H1 (cell line): ENCODE measurements around the gene FAM90A1. TPM values are rescaled to one million over a fixed set of nuclear protein-coding genes. Genes with fewer than 3 reads are reported as not detected.
"Not testable (repeated sequence)": the region's sequence is repeated elsewhere in the genome, so short reads cannot be mapped to it uniquely, and the experiment has no call there.

Experiments
- CTCF ChIA-PET: fragments of 300-600 bp; sonication (Branson Sonifier 250); formaldehyde crosslinking; loops from one replicate; lab custom pipeline; 2021; ENCODE audit not compliant: partially characterized antibody; lab: Charles Lee
- POLR2A ChIA-PET: fragments of 300-600 bp; sonication (Branson Sonifier 250); formaldehyde crosslinking; loops from one replicate; lab custom pipeline; 2021; ENCODE audit warnings: inconsistent platforms; ENCODE audit not compliant: partially characterized antibody; lab: Charles Lee
- DNase-seq, 2 experiments: peaks; one replicate each; pipeline versions ENCODE4 v3.0.0 to v3.0.0-alpha.2; 2010 to 2022; ENCODE audit warnings: low spot score in 2 of 2, low read depth in 1 of 2, mixed read lengths in 1 of 2
- FAIRE-seq: peaks from 2 replicates; lab custom pipeline; 2011; peaks lifted over from hg19 to GRCh38; lab: Jason Lieb, UNC
- H2AFZ ChIP-seq: 2 replicates; pipeline ENCODE4 v1.8.1; 2012; ENCODE audit warnings: low read length, inconsistent platforms
- H2AK5ac ChIP-seq: 2 replicates; pipeline ENCODE4 v1.6.1; 2013; ENCODE audit warnings: low read depth, low read length
- H2BK120ac ChIP-seq: replicated peaks from 2 replicates; pipeline ENCODE3; 2013; ENCODE audit warnings: low read depth, low read length, inconsistent platforms
- H2BK12ac ChIP-seq: 2 replicates; pipeline ENCODE4 v1.6.1; 2013; ENCODE audit warnings: low read depth, low read length
- H2BK15ac ChIP-seq: 2 replicates; pipeline ENCODE4 v1.6.1; 2013; ENCODE audit warnings: low read length
- H2BK20ac ChIP-seq: 2 replicates; pipeline ENCODE4 v1.6.1; 2013; ENCODE audit warnings: low read length
- H2BK5ac ChIP-seq: 2 replicates; pipeline ENCODE4 v1.6.1; 2013; ENCODE audit warnings: low read depth, low read length
- H3K14ac ChIP-seq: 2 replicates; pipeline ENCODE4 v1.6.1; 2013; ENCODE audit warnings: inconsistent platforms; ENCODE audit not compliant: insufficient read length
- H3K18ac ChIP-seq: 2 replicates; pipeline ENCODE4 v1.6.1; 2013; ENCODE audit warnings: low read length; ENCODE audit errors: extremely low read depth
- H3K23ac ChIP-seq: 2 replicates; pipeline ENCODE4 v1.6.1; 2013; ENCODE audit warnings: inconsistent platforms; ENCODE audit not compliant: insufficient read length
- H3K23me2 ChIP-seq: 2 replicates; pipeline ENCODE4 v1.6.1; 2013; ENCODE audit warnings: low read depth, low read length
- H3K27ac ChIP-seq: 2 replicates; pipeline ENCODE4 v1.6.1; 2011; ENCODE audit warnings: low read depth, low read length, inconsistent platforms
- H3K27me3 ChIP-seq, 4 experiments: replicated peaks in 1 of 4; 1 replicate in 1 of 4; 2 replicates in 3 of 4; pipeline versions ENCODE4 v1.6.1 to v1.8.1; 2011 to 2013; ENCODE audit warnings: low read length in 3 of 4, mild to moderate bottlenecking in 3 of 4, inconsistent platforms in 2 of 4, mixed read lengths in 2 of 4, moderate library complexity in 1 of 4; ENCODE audit not compliant: control insufficient read depth in 3 of 4, insufficient read depth in 3 of 4; ENCODE audit errors: extremely low read depth in 1 of 4
- H3K36me3 ChIP-seq, 4 experiments: 2 replicates each; pipeline versions ENCODE4 v1.6.1 to v1.8.1; 2011 to 2013; ENCODE audit warnings: mild to moderate bottlenecking in 4 of 4, low read length in 3 of 4, moderate library complexity in 2 of 4, control low read depth in 1 of 4, inconsistent platforms in 1 of 4; ENCODE audit not compliant: insufficient read depth in 4 of 4, control insufficient read depth in 2 of 4
- H3K4ac ChIP-seq: replicated peaks from 2 replicates; pipeline ENCODE3; 2013; ENCODE audit warnings: low read length, low read depth, mixed read lengths, inconsistent platforms; ENCODE audit not compliant: insufficient read length
- H3K4me1 ChIP-seq, 4 experiments: replicated peaks in 1 of 4; 1 replicate in 1 of 4; 2 replicates in 3 of 4; pipeline versions ENCODE4 v1.6.1 to v1.8.1; 2011 to 2013; ENCODE audit warnings: low read length in 3 of 4, inconsistent platforms in 2 of 4, mixed read lengths in 1 of 4; ENCODE audit not compliant: insufficient read depth in 4 of 4, control insufficient read depth in 3 of 4
- H3K4me2 ChIP-seq, 2 experiments: 2 replicates each; pipeline versions ENCODE4 v1.6.1 to v1.8.1; 2011 to 2013; ENCODE audit warnings: low read depth in 2 of 2, low read length in 2 of 2, control low read depth in 1 of 2, inconsistent platforms in 1 of 2, mild to moderate bottlenecking in 1 of 2; ENCODE audit not compliant: insufficient read depth in 1 of 2
- H3K4me3 ChIP-seq, 4 experiments: fragments of 200-600, 300-600 bp in 1 of 4; sonication (generic), shearing (Covaris generic), sonication (Bioruptor Twin) in 1 of 4; 2 replicates each; pipeline versions ENCODE4 v1.5.1 to v1.8.1; 2011 to 2016; ENCODE audit warnings: low read length in 4 of 4, low read depth in 3 of 4, control low read depth in 2 of 4, inconsistent platforms in 2 of 4, mild to moderate bottlenecking in 2 of 4, mixed read lengths in 1 of 4, moderate library complexity in 1 of 4; ENCODE audit not compliant: insufficient read depth in 2 of 4; ENCODE audit errors: extremely low read depth in 1 of 4
- H3K56ac ChIP-seq: replicated peaks from 2 replicates; pipeline ENCODE3; 2013; ENCODE audit warnings: low read depth, mild to moderate bottlenecking, mixed read lengths, low read length, inconsistent platforms; ENCODE audit not compliant: insufficient read length
- H3K79me1 ChIP-seq: 2 replicates; pipeline ENCODE4 v1.6.1; 2013; ENCODE audit warnings: low read depth, low read length, control low read depth
- H3K79me2 ChIP-seq, 2 experiments: 2 replicates each; pipeline versions ENCODE4 v1.6.1 to v1.8.1; 2012 to 2013; ENCODE audit warnings: low read length in 2 of 2, mild to moderate bottlenecking in 2 of 2, inconsistent platforms in 1 of 2; ENCODE audit not compliant: insufficient read depth in 2 of 2, control insufficient read depth in 1 of 2
- H3K9ac ChIP-seq, 4 experiments: replicated peaks in 1 of 4; 1 replicate in 1 of 4; 2 replicates in 3 of 4; pipeline versions ENCODE4 v1.6.1 to v1.8.1; 2011 to 2013; ENCODE audit warnings: low read depth in 3 of 4, low read length in 3 of 4, control low read depth in 2 of 4, mild to moderate bottlenecking in 2 of 4, moderate library complexity in 2 of 4, inconsistent platforms in 1 of 4; ENCODE audit errors: extremely low read depth in 1 of 4
- H3K9me3 ChIP-seq, 2 experiments: 2 replicates each; pipeline versions ENCODE4 v1.6.1 to v1.8.1; 2012 to 2013; ENCODE audit warnings: mild to moderate bottlenecking in 2 of 2, moderate library complexity in 2 of 2, control low read depth in 1 of 2, inconsistent platforms in 1 of 2, low read depth in 1 of 2, low read length in 1 of 2, mixed read lengths in 1 of 2; ENCODE audit not compliant: insufficient read depth in 2 of 2
- H4K20me1 ChIP-seq, 2 experiments: replicated peaks in 1 of 2; 2 replicates each; pipeline versions ENCODE3 to v1.8.1; 2011 to 2013; ENCODE audit warnings: inconsistent platforms in 2 of 2, low read length in 2 of 2, mild to moderate bottlenecking in 1 of 2; ENCODE audit not compliant: insufficient read depth in 2 of 2, control insufficient read depth in 1 of 2
- H4K5ac ChIP-seq: 2 replicates; pipeline ENCODE4 v1.6.1; 2013; ENCODE audit warnings: low read length, low read depth, mixed read lengths, inconsistent platforms; ENCODE audit not compliant: insufficient read length
- H4K8ac ChIP-seq: 2 replicates; pipeline ENCODE4 v1.8.0; 2013; ENCODE audit warnings: mild to moderate bottlenecking, moderate library complexity, low read length, inconsistent platforms; ENCODE audit not compliant: insufficient read depth; ENCODE audit errors: extremely low read depth
- H4K91ac ChIP-seq: replicated peaks from 2 replicates; pipeline ENCODE3; 2013; ENCODE audit warnings: low read length, mixed read lengths, inconsistent platforms; ENCODE audit not compliant: insufficient read length
- WGBS, 2 experiments: shearing (Covaris generic) in 1 of 2; methylation state at CpG; one replicate each; pipeline versions ENCODE4 v1.1.6 to v1.1.7; 2013 to 2015; ENCODE audit warnings: low lambda C conversion rate in 2 of 2, mixed read lengths in 2 of 2, inconsistent platforms in 1 of 2, low coverage in 1 of 2, missing lambda C conversion rate in 1 of 2; ENCODE audit not compliant: insufficient replicate concordance in 2 of 2, insufficient coverage in 1 of 2, insufficient read length in 1 of 2; ENCODE audit errors: extremely low coverage in 1 of 2, missing lambda C conversion rate in 1 of 2; 5-methylcytosine and 5-hydroxymethylcytosine counted together
- polyA plus RNA-seq, 7 experiments: library from polyadenylated mRNA; depleted of rRNA in 3 of 7; stranded (reverse) in 5 of 7; unstranded in 2 of 7; fragments of >200 nt in 5 of 7; fragments of 200-250 nt in 2 of 7; gene quantifications; 1 replicate in 5 of 7; 2 replicates in 1 of 7; 4 replicates in 1 of 7; pipeline versions ENCODE4 v1.2.1 to v1.2.3, GENCODE V29; 2011 to 2013; ENCODE audit warnings: missing spikeins in 2 of 7, mixed read lengths in 2 of 7
- total RNA-seq: library from RNA; stranded (reverse); fragmentation: NEBNext Ultra II Directional; extraction: Animal tissue kit (Norgen Biotek cat#: 25700); gene quantifications from 2 replicates; pipeline ENCODE4 v1.2.1, GENCODE V29; 2021

Gene FAM90A1
- total and polyA plus RNA-seq, 2 of the 8 experiments (the other 6 are each of a cell fraction or from before 2014, with no cell fraction given) = 0.21 TPM; not detected in 1

DNA sequence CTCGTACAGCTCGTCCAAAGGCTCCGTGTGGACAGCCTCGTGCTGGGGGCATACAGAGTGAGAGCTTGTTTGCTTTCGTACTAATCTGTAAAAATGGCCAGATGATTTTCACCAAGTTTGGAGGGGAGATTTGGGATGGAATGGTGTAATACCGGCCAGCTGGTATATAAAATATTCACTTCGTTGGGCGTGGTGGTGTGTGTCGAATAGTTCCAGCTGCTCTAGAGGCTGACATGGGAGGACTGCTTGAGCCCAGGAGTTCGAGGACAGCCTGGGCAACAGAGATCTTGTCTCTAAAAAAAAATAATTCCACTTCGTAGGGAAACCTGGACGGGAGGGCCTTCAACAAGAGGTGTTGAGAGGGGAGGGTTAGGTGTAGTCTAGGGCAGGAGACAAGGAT lies 9.6 kb upstream of the FAM90A1 start:
- H3K79me2 ChIP-seq, H3K9me3 ChIP-seq, H3K4ac ChIP-seq, H3K4me2 ChIP-seq, FAIRE-seq, H2BK20ac ChIP-seq, H3K27me3 ChIP-seq, H2BK120ac ChIP-seq, H3K4me3 ChIP-seq, H3K27ac ChIP-seq, H3K56ac ChIP-seq, H2BK12ac ChIP-seq, H3K79me1 ChIP-seq, H4K5ac ChIP-seq, H3K23me2 ChIP-seq, POLR2A ChIA-PET, H2AK5ac ChIP-seq, H4K91ac ChIP-seq, H3K14ac ChIP-seq, H2BK15ac ChIP-seq, H4K8ac ChIP-seq, H3K23ac ChIP-seq, H3K4me1 ChIP-seq, H3K36me3 ChIP-seq, H2AFZ ChIP-seq, DNase-seq, H3K18ac ChIP-seq, H4K20me1 ChIP-seq, H2BK5ac ChIP-seq, H3K9ac ChIP-seq: not testable (repeated sequence)
- CTCF ChIA-PET = interaction anchor here (0.6 to 2.8 kb wide), 7 partner anchors 9 to 169 kb away, joined by 3 to 17 read pairs (median 3); no protein-coding TSS in a partner anchor
- WGBS, 2 experiments = 86% methylated on average over 12 of the region's 12 CpGs; no CpG with 5 or more reads in 1 of the 2 experiments
